Effector memory CD4-positive, alpha-beta T cell (primary cell): ENCODE data around the gene COL28A1.

Experiments
- DNase-seq, 3 donors: peaks; one replicate each; pipeline ENCODE4 v3.0.0-alpha.2; 2020
- H3K27ac ChIP-seq: 2 replicates; pipeline ENCODE4 v1.7.0; 2013; ENCODE audit warnings: mild to moderate bottlenecking, low read length, moderate library complexity; ENCODE audit not compliant: insufficient read depth, poor library complexity, severe bottlenecking
- H3K27me3 ChIP-seq: replicated peaks from 2 replicates; pipeline ENCODE4 v1.7.0; 2013; ENCODE audit warnings: mild to moderate bottlenecking, low read length; ENCODE audit not compliant: insufficient read depth, control insufficient read depth, poor library complexity, severe bottlenecking
- H3K36me3 ChIP-seq: 2 replicates; pipeline ENCODE4 v1.7.0; 2013; ENCODE audit warnings: mild to moderate bottlenecking, low read length, moderate library complexity; ENCODE audit not compliant: control insufficient read depth, insufficient read depth
- H3K4me1 ChIP-seq: 2 replicates; pipeline ENCODE4 v1.7.0; 2013; ENCODE audit warnings: low read length, mild to moderate bottlenecking; ENCODE audit not compliant: control insufficient read depth, insufficient read depth, poor library complexity, severe bottlenecking
- H3K4me3 ChIP-seq: 2 replicates; pipeline ENCODE4 v1.7.0; 2013; ENCODE audit warnings: low read length, low read depth, mild to moderate bottlenecking; ENCODE audit not compliant: insufficient read depth, poor library complexity, severe bottlenecking
- H3K9me3 ChIP-seq: 2 replicates; pipeline ENCODE4 v1.7.0; 2013; ENCODE audit warnings: mild to moderate bottlenecking, low read length, moderate library complexity; ENCODE audit not compliant: control insufficient read depth

Gene COL28A1

DNA sequence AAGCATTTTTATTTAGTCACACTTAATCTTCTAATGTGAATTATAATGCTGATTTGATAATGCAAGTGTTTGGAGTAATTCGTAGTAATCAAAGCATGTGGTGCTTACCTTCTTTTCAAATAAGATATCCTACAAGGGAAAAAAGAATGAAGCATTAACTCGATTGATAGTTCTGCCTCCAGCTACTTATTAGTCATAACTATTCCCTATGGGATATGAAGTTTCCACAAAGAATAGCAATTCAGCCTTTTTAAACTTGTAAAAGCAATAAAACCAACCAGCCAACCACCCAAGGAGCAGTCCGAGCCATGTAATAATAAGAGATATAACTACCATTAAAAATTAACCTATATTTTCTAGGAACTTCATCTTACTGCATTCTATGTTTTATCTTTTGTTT is 11.6 kb downstream of the COL28A1 start:
- Histone ChIP-seq H3K36me3 (no peaks in the 10 kb centered on the region), H3K4me1 (no peaks in the 10 kb centered on the region), H3K4me3 (no peak overlapping the region), H3K27ac (no peak overlapping the region), H3K27me3 (no peaks in the 10 kb centered on the region), H3K9me3 (no peaks in the 10 kb centered on the region)
- DNase-seq = no peak

DNA sequence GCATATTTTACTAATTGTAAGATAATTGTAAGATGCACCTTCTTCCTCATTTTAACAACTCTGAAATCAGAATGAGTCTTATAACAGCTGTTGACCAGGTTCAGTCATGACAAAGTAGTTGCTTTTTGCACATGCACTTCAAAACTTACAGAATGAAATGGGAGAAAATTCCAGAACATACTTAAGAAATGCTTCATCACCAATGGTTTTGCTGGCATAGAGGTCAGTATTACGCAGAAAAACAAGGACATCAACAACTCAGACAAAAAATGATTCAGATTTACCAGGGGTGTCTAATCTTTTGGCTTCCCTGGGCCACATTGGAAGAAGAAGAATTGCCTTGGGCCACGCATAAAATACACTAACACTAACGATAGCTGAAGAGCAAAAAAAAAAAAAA is 13.3 kb downstream of the COL28A1 start:
- H3K9me3 ChIP-seq = no peaks in the 10 kb centered on the region
- H3K36me3 ChIP-seq = no peaks in the 10 kb centered on the region
- no peak overlapping the region for H3K27ac ChIP-seq
- no peaks in the 10 kb centered on the region for H3K4me1 ChIP-seq
- no peak overlapping the region for H3K4me3 ChIP-seq
- no peaks in the 10 kb centered on the region for H3K27me3 ChIP-seq
- DNase-seq = no peak

DNA sequence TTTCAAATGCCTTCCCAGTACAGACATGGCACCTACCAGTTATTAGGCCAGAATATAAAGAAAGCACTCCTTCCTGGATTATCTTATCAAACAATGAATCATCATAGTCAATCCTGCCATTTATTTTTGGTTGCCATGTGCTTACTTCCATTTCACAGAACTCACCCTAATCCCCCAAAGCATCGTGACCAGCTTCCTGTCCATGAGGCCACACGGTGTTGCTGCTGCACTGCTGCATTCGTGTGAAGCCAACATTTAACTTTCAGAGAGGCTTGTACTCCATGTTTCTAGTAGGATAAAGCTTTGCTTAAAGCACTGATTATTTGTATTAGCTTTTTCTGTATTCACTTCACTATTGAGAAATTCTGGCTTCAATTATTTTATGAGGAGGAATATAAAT is 14.4 kb downstream of the COL28A1 start:
- Histone ChIP-seq H3K4me3 (no peak overlapping the region), H3K4me1 (no peaks in the 10 kb centered on the region), H3K27ac (no peak overlapping the region), H3K9me3 (no peaks in the 10 kb centered on the region), H3K27me3 (no peaks in the 10 kb centered on the region), H3K36me3 (no peaks in the 10 kb centered on the region)
- DNase-seq = no peak

DNA sequence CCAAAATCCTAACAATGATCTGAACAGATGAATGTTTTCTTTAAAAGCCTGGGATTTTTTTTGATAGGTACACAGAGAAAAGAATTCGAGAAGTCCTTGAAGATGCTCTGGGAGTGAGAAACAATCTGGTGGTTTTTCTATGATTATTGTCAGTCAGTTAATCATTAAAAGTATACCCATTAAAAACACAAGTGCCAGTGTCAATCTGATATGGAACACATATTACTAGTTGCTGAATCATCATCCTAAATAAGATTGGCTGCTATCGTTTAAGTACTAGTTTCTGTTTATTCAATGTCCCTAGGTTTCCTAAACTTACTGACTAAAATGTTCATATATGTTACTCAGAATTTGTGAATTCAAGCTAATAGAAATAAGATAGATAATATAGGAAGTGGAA is 16.1 kb downstream of the COL28A1 start:
- no peaks in the 10 kb centered on the region for H3K36me3 ChIP-seq
- no peak overlapping the region for H3K27ac ChIP-seq
- no peak for DNase-seq
- no peaks in the 10 kb centered on the region for H3K27me3 ChIP-seq
- H3K4me3 ChIP-seq = no peak overlapping the region
- no peaks in the 10 kb centered on the region for H3K4me1 ChIP-seq
- H3K9me3 ChIP-seq = no peaks in the 10 kb centered on the region

DNA sequence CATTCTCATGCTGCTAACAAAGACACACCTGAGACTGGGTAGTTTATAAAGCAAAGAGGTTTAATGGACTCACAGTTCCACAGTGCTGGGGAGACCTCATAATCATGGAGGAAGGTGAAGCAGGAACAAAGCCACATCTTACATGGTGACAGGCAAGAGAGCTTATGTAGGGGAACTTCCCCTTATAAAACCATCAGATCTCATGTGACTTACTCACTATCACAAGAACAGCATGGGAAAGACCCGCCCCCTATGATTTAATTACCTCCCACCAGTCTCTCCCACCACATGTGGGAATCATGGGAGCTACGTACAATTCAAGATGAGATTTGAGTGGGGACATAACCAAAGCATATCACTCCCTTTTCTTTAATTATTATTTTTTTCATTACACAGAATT is 16.6 kb downstream of the COL28A1 start:
- H3K9me3 ChIP-seq = no peaks in the 10 kb centered on the region
- DNase-seq = no peak
- H3K4me3 ChIP-seq = no peak overlapping the region
- no peak overlapping the region for H3K27ac ChIP-seq
- H3K4me1 ChIP-seq = no peaks in the 10 kb centered on the region
- no peaks in the 10 kb centered on the region for H3K36me3 ChIP-seq
- H3K27me3 ChIP-seq = no peaks in the 10 kb centered on the region

DNA sequence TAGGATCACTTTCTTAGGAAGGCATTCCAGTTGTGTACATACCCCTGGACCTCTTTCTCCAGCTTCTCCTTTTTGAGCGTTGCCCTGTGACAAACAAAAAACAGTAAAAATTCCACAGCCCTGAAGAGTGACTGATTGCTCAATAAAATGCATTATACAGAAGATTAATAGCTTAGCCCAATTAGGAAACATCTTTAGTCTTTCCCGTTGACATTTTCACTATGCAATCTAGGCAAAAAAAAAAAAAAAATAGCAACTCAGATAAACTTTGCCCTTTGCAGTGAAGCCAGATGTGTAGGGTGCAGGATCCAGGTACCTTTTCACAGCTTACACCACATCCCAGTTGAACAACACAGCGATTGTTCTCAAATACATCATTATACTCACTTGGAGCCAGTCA is 17.9 kb downstream of the COL28A1 start:
- no peak overlapping the region for H3K27ac ChIP-seq
- no peaks in the 10 kb centered on the region for H3K36me3 ChIP-seq
- H3K4me1 ChIP-seq = no peaks in the 10 kb centered on the region
- H3K27me3 ChIP-seq = no peaks in the 10 kb centered on the region
- H3K9me3 ChIP-seq = no peaks in the 10 kb centered on the region
- H3K4me3 ChIP-seq = no peak overlapping the region
- no peak for DNase-seq

DNA sequence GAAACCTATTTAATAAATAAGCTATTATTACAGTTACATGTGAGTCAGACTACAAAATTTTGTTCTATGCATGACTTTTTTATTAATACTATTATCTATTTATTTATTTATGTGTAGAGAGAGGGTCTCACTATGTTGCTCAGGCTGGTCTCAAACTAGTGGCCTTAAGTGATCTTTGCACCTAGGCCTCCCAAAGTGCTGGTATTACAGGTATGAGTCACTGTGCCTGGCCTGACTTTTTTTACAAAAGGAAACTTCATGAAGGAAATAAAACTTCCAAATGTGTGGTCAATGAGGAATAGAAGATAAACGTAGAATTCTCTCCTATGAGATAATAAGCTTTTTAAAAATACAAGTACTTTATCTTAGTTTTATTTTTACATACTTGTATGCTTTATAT is 19.0 kb downstream of the COL28A1 start:
- H3K4me1 ChIP-seq = no peaks in the 10 kb centered on the region
- no peaks in the 10 kb centered on the region for H3K27me3 ChIP-seq
- no peak for DNase-seq
- H3K27ac ChIP-seq = no peak overlapping the region
- H3K9me3 ChIP-seq = no peaks in the 10 kb centered on the region
- H3K36me3 ChIP-seq = no peaks in the 10 kb centered on the region
- H3K4me3 ChIP-seq = no peak overlapping the region

DNA sequence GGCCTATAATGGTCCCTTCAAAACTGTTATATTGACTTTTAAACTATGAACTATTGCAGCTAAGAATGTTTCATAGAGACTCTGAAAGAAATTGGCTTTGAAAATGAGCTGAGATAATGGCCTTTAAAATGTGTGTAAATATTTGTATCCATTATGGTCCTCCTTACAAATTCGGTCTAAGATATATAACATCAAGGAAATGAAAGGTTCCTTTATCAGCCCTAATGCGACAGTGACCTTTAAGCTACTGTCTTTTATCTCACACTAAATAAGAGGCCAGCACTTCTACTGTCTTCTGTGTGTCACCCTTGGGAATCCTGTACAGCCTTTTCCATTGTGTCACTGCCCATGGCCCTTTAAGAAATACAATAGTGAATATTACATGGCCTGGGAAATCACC is 19.5 kb downstream of the COL28A1 start:
- no peak for DNase-seq
- H3K27me3 ChIP-seq = no peaks in the 10 kb centered on the region
- H3K4me3 ChIP-seq = no peak overlapping the region
- no peaks in the 10 kb centered on the region for H3K4me1 ChIP-seq
- no peaks in the 10 kb centered on the region for H3K9me3 ChIP-seq
- no peak overlapping the region for H3K27ac ChIP-seq
- no peaks in the 10 kb centered on the region for H3K36me3 ChIP-seq

DNA sequence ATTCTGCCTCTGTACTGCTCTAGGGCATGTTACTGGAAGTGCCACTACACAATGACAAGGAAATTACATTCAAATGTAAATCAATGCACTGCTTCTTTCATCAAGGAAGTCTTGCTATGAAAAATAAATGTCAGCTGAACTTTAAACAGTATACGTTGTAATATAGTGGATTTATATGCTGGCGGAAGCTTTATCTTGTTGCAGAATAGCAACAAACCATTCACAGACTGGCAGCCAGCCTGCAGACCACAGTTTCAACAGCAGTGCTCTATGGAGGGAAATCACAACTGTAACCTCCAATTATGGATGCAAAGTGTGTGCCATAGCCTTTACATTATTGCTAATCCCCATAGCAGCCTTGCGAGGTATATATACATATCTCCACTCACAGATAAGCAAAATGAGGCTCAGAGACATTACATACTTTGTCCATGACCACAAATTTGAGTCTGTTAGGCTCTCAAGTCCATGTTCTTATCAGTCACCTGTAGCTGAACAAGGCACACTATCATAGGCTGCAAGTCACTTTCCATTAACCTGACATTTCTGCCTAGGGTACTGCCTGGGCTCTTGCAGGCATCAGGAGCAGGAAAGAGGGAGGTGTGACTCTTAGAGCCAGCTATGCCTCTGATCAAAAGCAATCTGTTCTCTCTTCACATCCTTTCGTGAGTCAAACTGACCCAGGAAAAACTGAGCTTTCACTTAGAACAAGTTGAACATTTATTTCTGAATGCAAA is 22.6 kb downstream of the COL28A1 start:
- Histone ChIP-seq H3K4me3 (no peak overlapping the region), H3K4me1 (no peaks in the 10 kb centered on the region), H3K36me3 (no peaks in the 10 kb centered on the region), H3K9me3 (no peaks in the 10 kb centered on the region), H3K27me3 (no peaks in the 10 kb centered on the region), H3K27ac (no peak overlapping the region)
- DNase-seq = no peak

DNA sequence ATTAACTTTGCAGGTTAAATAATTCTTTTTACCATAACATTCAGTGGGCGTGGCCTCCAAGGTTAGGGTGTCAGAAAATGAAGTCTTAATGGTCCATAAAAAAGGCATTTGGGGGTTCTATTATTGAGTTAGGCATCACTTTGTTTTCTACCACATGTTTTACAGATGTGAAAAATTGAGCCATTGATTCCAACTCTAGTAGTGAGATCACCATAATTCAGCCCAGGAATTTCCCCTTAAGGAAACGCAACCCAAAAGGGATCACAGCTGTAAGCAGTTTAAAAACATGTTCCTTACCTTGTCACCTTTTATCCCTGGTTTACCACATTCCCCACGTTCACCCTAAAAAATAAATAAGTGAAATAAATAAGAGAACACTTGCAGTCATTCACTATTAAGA is 24.9 kb downstream of the COL28A1 start:
- H3K27me3 ChIP-seq = no peaks in the 10 kb centered on the region
- H3K4me3 ChIP-seq = no peak overlapping the region
- no peaks in the 10 kb centered on the region for H3K9me3 ChIP-seq
- H3K27ac ChIP-seq = no peak overlapping the region
- no peaks in the 10 kb centered on the region for H3K4me1 ChIP-seq
- DNase-seq = no peak
- H3K36me3 ChIP-seq = no peaks in the 10 kb centered on the region
